ENCODE results near the gene ZNF148. TPM values are rescaled to one million over a fixed set of nuclear protein-coding genes. Genes with fewer than 3 reads are reported as not detected.

Gene ZNF148
- total and polyA plus RNA-seq, 2 of the 4 experiments (the other 2 are of a cell fraction): 9.4 to 65.2 TPM

GRCh38 chr3:125378762-125379161 lies 3.6 kb upstream of the ZNF148 start:
- Histone ChIP-seq H3K4ac (ENCODE audit: low read depth, low read length) (no peak overlapping the region), H3K9me3 (ENCODE audit: control insufficient read depth, insufficient read depth, low read length) (no peaks in the 10 kb centered on the region), H2BK15ac (ENCODE audit: low read depth, low read length) (no peak overlapping the region), H2BK5ac (ENCODE audit: low read depth, low read length, poor library complexity, severe bottlenecking) (no peak overlapping the region), H3K18ac (ENCODE audit: low read depth, low read length) (no peak overlapping the region), H3K14ac (replicated peaks; ENCODE audit: low read depth, low read length) (no peak overlapping the region), H4K5ac (ENCODE audit: low read depth, low read length) (no peak overlapping the region), H3K56ac (ENCODE audit: extremely low read depth, insufficient read depth, low read length) (no peak overlapping the region), H2AK5ac (ENCODE audit: low read depth, low read length) (no peak overlapping the region), H3K4me1 (ENCODE audit: control insufficient read depth, insufficient read depth, low read length) (peaks cover 7% of the 10 kb centered on the region), H3K36me3 (ENCODE audit: control insufficient read depth, insufficient read depth, low read length) (no peaks in the 10 kb centered on the region), H3K79me1 (ENCODE audit: low read depth in 1 of 2, low read length in 2 of 2) (peaks cover 0 to 20% of the 10 kb centered on the region in 2 experiments; a peak in 2 of 4 replicates), H3K27me3 (ENCODE audit: control insufficient read depth, insufficient read depth, low read length) (no peaks in the 10 kb centered on the region), H3K23ac (ENCODE audit: low read depth, low read length) (no peak overlapping the region), H2BK120ac (ENCODE audit: low read depth, low read length) (no peak overlapping the region), H4K91ac (ENCODE audit: insufficient read depth, low read depth, low read length) (no peak overlapping the region), H3K4me2 (ENCODE audit: low read depth, low read length) (no peak overlapping the region), H3K27ac (ENCODE audit: insufficient read depth, low read length) (no peak overlapping the region), H4K20me1 (ENCODE audit: insufficient read depth, low read length) (peaks cover 3% of the 10 kb centered on the region; the same call in 1 of the 2 replicates), H2BK20ac (ENCODE audit: low read depth, low read length) (no peak overlapping the region), H4K8ac (ENCODE audit: low read depth in 2 of 2, low read length in 2 of 2) (no peak overlapping the region), H3K9ac (ENCODE audit: low read depth, low read length) (no peak overlapping the region), H3K4me3 (ENCODE audit: insufficient read depth, low read depth, low read length) (no peak overlapping the region), H2AFZ (replicated peaks; ENCODE audit: low read length, poor library complexity) (no peak overlapping the region), H2AK9ac (replicated peaks; ENCODE audit: low read depth, low read length, poor library complexity) (no peak overlapping the region), H3K9me1 (ENCODE audit: insufficient read depth, low read length) (peaks cover 4% of the 10 kb centered on the region; the same call in 1 of the 2 replicates)
- TF ChIP-seq RAD21 (IDR thresholded peaks at IDR 0.05; ENCODE audit: low read length) (no peak), SMC3 (IDR thresholded peaks at IDR 0.05; ENCODE audit: low read depth, low read length) (no peak), USF2 (IDR thresholded peaks at IDR 0.05; ENCODE audit: low read depth, low read length) (no peak), RCOR1 (IDR thresholded peaks at IDR 0.05; ENCODE audit: insufficient replicate concordance, low read length) (no peak), MXI1 (IDR thresholded peaks at IDR 0.05; ENCODE audit: borderline replicate concordance, low read depth, low read length) (no peak), MAFK (IDR thresholded peaks at IDR 0.05; ENCODE audit: low read depth, low read length) (no peak), RFX5 (IDR thresholded peaks at IDR 0.05; ENCODE audit: low read depth, low read length) (no peak), MAZ (IDR thresholded peaks at IDR 0.05; ENCODE audit: borderline replicate concordance, low read depth, low read length) (no peak), POLR2A (IDR thresholded peaks at IDR 0.05; ENCODE audit: low read depth, low read length) (no peak), CHD1 (IDR thresholded peaks at IDR 0.05; ENCODE audit: low read depth, low read length) (no peak), FOS (IDR thresholded peaks at IDR 0.05; ENCODE audit: low read depth, low read length) (no peak), BHLHE40 (IDR thresholded peaks at IDR 0.05; ENCODE audit: low read depth, low read length) (no peak)
- POLR2A ChIA-PET (ENCODE audit: unreplicated experiment): no interaction called here
- no TSS peak for BruUV-seq (replicated peaks)
- ATAC-seq (ENCODE audit: low read depth) (no peak), DNase-seq (no peak)
- CTCF ChIA-PET: no interaction called here
- intact Hi-C loops (cut with micrococcal nuclease) (no loop called here), in situ Hi-C loops (cut with MboI; ENCODE audit: low sequenced_read_pairs) (no loop called here), dilution Hi-C loops (cut with HindIII; ENCODE audit: low sequenced_read_pairs, unreplicated experiment) (no loop called here)
- no CpG with 5 or more reads among the region's 2 CpGs for WGBS, 2 experiments (ENCODE audit: extremely low coverage in 2 of 2, insufficient read length in 1 of 2)

Data from IMR-90 (cell line).